ENCODE measurements around the gene EPHA6.

The EPHA6 gene

GRCh38 chr3:97029972-97030371 is 215.6 kb downstream of the EPHA6 start:
- H3K4me3 ChIP-seq (ENCODE audit: low read length), result no peak overlapping the region
- TF ChIP-seq ZNF274 (IDR thresholded peaks at IDR 0.05; ENCODE audit: low read depth, low read length), result no peak

DNA sequence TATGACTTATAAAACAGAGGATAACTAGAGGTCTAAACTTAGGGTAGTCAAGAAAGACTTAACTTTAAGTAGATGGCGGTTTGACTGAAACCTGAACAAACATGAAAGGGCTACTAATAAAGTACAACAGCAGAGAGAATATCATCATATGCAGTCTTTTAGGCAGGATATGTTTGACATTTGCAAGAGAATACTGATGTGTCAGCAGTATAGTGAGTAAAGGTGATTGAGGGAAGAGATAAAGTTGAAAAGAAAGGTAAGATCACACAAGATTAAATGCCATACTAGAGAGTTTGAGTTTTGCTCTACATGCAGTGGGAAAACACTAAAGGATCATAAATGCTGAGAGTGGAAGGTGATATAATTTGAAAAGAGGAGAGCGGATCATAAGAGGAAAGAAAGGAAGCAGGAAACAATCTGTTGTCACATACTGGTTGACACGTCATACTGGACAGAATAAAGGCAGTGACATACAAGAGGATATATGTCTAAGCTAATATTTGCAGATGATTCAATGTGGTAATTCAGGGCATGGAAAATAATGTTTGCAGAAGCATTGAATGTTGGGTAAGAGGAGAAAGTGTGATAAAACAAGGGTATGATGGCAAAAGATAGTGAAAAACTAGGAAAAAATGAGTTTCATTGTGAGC is 223.0 kb downstream of the EPHA6 start:
- no peak for TF ChIP-seq ZNF274 (IDR thresholded peaks at IDR 0.05; ENCODE audit: low read depth, low read length)
- no peak overlapping the region for H3K4me3 ChIP-seq (ENCODE audit: low read length)

DNA sequence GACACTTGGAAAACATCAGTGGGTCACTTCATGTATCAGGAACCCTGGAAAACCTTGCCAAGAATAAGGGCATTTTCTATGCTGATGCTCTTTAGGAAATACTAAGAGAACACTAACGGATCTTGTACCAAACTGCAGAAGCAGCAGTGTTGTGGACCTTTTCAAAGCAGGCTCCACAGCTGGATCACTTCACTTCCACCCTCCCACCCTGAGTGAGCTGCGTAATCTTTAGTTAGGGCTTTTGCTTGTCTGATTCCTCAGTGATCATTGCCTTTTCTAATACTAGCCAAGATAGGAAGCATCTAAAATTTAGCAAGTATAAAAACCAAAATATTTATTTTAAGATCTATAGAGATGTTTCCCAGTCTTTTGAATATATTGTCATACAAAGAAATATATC is 229.0 kb downstream of the EPHA6 start:
- no peak overlapping the region for H3K4me3 ChIP-seq (ENCODE audit: low read length)
- no peak for TF ChIP-seq ZNF274 (IDR thresholded peaks at IDR 0.05; ENCODE audit: low read depth, low read length)

GRCh38 chr3:97057365-97057764 is 243.0 kb downstream of the EPHA6 start:
- no peak overlapping the region for H3K4me3 ChIP-seq (ENCODE audit: low read length)
- TF ChIP-seq ZNF274 (IDR thresholded peaks at IDR 0.05; ENCODE audit: low read depth, low read length), result no peak

DNA sequence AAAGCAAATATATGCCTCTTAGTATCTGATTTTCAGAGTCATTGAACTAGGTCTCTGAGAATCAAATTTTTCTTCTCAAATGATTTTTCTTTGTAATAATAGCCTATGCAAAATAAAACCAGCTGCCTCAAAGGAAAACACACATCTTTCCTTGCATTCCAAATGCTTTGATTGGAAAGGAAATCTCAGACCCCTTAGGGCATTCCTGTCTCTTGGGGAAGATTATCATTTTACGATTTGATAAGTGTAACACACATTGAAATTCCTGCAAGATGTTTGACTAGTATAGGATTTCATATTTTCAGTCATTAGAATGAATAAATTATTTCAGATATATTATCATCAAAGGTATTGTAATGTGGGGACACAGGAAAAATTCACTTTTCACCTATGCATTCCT is 244.8 kb downstream of the EPHA6 start:
- no peak for TF ChIP-seq ZNF274 (IDR thresholded peaks at IDR 0.05; ENCODE audit: low read depth, low read length)
- H3K4me3 ChIP-seq (ENCODE audit: low read length), result no peak overlapping the region

DNA sequence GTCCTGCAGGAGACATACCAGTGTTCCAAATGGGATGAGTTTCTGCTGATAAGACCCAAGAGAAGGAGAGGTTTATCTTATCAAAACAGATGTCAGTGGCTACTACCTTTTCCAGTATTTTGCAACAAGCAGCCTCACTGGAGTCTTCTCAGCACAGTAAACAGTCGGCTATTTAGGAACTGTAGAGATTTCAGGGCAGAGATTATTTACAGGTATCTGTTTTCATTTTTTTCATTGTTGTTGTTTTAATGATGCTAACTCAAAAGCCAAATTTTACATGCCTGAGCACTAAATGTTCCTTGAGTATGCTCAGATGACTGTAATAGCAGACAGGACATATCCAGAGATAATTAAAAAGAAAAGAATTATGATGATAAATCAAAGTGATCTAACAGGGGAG is 252.1 kb downstream of the EPHA6 start:
- no peak overlapping the region for H3K4me3 ChIP-seq (ENCODE audit: low read length)
- TF ChIP-seq ZNF274 (IDR thresholded peaks at IDR 0.05; ENCODE audit: low read depth, low read length), result no peak

GRCh38 chr3:97070302-97070701 is 255.9 kb downstream of the EPHA6 start:
- TF ChIP-seq ZNF274 (IDR thresholded peaks at IDR 0.05; ENCODE audit: low read depth, low read length), result no peak
- no peak overlapping the region for H3K4me3 ChIP-seq (ENCODE audit: low read length)

GRCh38 chr3:97074546-97074945 is 260.2 kb downstream of the EPHA6 start:
- H3K4me3 ChIP-seq (ENCODE audit: low read length), result no peak overlapping the region
- no peak for TF ChIP-seq ZNF274 (IDR thresholded peaks at IDR 0.05; ENCODE audit: low read depth, low read length)

GRCh38 chr3:97076673-97077072 is 262.3 kb downstream of the EPHA6 start:
- no peak overlapping the region for H3K4me3 ChIP-seq (ENCODE audit: low read length)
- TF ChIP-seq ZNF274 (IDR thresholded peaks at IDR 0.05; ENCODE audit: low read depth, low read length), result no peak

GRCh38 chr3:97089621-97090020 is 275.2 kb downstream of the EPHA6 start:
- H3K4me3 ChIP-seq (ENCODE audit: low read length), result no peak overlapping the region
- TF ChIP-seq ZNF274 (IDR thresholded peaks at IDR 0.05; ENCODE audit: low read depth, low read length), result no peak

GRCh38 chr3:97102641-97103040 is 288.2 kb downstream of the EPHA6 start:
- TF ChIP-seq ZNF274 (IDR thresholded peaks at IDR 0.05; ENCODE audit: low read depth, low read length), result no peak
- H3K4me3 ChIP-seq (ENCODE audit: low read length), result no peak overlapping the region

DNA sequence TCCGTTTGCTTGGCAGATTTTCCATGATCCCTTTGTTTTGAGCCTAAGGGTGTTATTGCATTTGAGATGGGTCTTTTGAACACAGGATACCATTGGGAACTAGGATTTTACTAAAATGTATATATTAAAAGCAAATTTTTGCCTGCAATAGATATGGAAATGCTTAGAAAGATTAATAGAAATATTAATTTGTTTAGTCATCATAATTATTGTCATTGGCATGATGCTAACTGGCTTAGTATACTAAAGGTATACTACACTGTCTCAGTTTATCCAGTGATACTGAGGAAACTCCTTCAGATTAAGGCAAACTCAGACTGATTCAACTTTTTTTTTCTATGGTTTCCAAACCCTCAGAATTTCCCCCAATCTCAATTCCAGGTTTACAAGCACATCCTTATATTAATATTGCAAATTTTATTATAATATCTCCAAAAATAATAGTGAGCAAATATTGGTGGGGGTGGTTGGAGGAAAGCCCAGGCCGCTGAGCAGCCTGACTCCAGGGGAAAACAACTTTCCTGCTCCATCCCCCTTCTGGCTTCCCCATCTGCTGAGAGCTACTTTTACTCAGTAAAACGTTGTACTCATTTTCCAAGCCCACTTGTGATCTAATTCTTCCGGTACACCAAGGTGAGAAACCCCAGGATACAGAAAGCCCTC is 291.7 kb downstream of the EPHA6 start:
- H3K4me3 ChIP-seq (ENCODE audit: low read length), result no peak overlapping the region
- no peak for TF ChIP-seq ZNF274 (IDR thresholded peaks at IDR 0.05; ENCODE audit: low read depth, low read length)

DNA sequence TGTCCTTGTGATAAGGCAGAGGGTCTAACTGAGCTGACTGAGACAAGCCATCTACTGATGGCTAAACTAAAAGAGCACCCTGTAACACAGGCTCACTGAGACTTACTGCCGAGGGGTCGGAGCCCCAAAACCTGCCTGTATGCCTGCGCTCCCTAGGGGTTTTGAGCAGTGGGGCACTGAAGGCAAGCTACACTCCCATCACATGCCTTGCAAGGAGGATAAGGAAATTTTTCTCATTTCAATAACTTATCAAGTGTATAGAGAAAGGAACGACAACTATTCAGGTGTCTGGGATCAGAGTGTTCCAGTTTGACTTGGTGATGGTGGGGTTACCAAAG is 292.2 kb downstream of the EPHA6 start:
- TF ChIP-seq ZNF274 (IDR thresholded peaks at IDR 0.05; ENCODE audit: low read depth, low read length), result no peak

GRCh38 chr3:97108136-97108535 is 293.7 kb downstream of the EPHA6 start:
- H3K4me3 ChIP-seq (ENCODE audit: low read length), result no peak overlapping the region
- no peak for TF ChIP-seq ZNF274 (IDR thresholded peaks at IDR 0.05; ENCODE audit: low read depth, low read length)

More for the DNA sequence above, 292.2 kb downstream of the EPHA6 start:
- H3K4me3 ChIP-seq (ENCODE audit: low read length), result no peak overlapping the region

- no peak overlapping the region for H3K4me3 ChIP-seq (ENCODE audit: low read length)
- TF ChIP-seq ZNF274 (IDR thresholded peaks at IDR 0.05; ENCODE audit: low read depth, low read length), result no peak
These were observed 296.9 kb downstream of the EPHA6 start for GRCh38 chr3:97111244-97111643.

DNA sequence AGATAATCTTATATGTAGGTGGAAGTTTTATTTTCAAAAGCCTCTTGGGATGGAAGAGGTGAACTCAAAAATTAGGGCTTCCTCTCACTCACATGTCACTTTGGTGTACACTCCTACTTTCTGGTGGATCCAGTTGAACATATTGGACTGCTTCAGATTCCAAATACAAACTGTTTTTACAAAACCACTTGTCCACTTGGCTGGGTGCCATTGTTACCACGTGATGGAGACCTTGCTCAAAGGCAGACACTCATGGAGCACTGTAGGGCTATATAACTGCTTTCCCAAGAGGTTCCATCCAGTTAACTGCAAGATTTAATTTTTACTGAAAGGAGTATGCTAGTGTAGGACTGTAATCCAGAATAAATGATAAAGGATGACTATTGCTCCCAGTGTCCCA is 307.0 kb downstream of the EPHA6 start:
- TF ChIP-seq ZNF274 (IDR thresholded peaks at IDR 0.05; ENCODE audit: low read depth, low read length), result no peak
- H3K4me3 ChIP-seq (ENCODE audit: low read length), result no peak overlapping the region

All from GM08714 (cell line).